Middle frontal gyrus (tissue), 1 donor: ENCODE data around the gene RNF213.
A peak's percentile ranks its signal among the peaks of the same experiment; 100 is the strongest.
"Not testable (repeated sequence)": the region's sequence is repeated elsewhere in the genome, so short reads cannot be mapped to it uniquely, and the experiment has no call there.

Experiments used
- DNase-seq: peaks from one replicate; pipeline ENCODE4 v3.0.0-alpha.2; 2015; ENCODE audit warnings: low spot score; ENCODE audit errors: extremely low spot score

The RNF213 gene

DNA sequence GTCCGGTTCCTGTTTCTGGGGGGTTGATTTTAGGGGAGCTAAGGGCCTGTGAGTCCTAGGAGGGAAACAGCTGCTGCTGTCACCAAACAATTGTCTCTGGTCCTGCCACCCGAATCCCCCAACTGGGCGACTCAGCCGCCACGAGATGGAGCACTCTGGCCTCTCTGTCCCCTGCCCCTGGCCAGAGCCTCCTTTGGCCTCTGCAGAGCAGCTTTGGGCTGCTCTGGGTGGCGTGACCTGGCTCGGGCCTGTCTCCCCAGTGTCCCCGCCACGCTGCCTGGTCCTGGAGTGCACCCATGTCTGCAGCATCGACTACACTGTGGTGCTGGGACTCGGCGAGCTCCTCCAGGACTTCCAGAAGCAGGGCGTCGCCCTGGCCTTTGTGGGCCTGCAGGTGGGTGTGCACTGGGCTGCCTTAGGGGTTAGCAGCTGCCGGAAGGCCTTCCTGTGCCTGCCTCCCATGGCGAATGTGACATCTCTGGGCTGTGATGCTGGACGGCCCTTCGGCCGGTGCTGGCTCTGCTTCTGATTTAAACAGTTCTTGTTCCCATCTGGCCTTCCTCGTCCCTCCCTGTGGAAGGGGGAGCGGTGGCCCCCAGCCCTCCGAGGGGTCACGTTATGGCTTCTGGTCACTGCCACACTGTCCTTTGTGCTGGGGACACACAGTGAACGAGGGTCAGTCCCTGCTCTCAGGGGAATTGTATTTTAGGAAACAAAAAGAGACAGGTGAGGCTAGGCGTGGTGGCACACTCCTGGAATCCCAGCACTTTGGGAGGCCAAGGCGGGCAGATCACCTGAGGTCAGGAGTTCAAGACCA lies 11.6 kb upstream of the RNF213 start:
- DNase-seq = no peak

- DNase-seq = no peak
Measured at GRCh38 chr17:80251966-80252365, 8.7 kb upstream of the RNF213 start.

DNA sequence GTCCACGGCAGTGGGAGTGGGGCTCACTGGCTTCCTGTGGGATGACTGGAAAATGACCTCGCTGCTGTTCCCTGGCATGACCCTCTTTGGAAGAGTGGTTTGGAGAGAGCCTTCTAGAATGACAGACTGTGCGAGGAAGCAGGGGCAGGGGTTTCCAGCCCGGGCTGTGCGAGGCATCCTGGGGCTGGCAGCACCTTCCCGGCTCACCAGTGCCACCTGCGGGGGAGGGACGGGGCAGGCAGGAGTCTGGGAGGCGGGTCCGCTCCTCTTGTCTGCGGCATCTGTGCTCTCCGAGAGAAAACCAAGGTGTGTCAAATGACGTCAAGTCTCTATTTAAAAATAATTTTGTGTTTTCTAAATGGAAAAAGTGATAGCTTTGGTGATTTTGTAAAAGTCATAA lies 7.8 kb upstream of the RNF213 start:
- DNase-seq = no peak

GRCh38 chr17:80253631-80254395 lies 6.8 kb upstream of the RNF213 start:
- no peak for DNase-seq

DNA sequence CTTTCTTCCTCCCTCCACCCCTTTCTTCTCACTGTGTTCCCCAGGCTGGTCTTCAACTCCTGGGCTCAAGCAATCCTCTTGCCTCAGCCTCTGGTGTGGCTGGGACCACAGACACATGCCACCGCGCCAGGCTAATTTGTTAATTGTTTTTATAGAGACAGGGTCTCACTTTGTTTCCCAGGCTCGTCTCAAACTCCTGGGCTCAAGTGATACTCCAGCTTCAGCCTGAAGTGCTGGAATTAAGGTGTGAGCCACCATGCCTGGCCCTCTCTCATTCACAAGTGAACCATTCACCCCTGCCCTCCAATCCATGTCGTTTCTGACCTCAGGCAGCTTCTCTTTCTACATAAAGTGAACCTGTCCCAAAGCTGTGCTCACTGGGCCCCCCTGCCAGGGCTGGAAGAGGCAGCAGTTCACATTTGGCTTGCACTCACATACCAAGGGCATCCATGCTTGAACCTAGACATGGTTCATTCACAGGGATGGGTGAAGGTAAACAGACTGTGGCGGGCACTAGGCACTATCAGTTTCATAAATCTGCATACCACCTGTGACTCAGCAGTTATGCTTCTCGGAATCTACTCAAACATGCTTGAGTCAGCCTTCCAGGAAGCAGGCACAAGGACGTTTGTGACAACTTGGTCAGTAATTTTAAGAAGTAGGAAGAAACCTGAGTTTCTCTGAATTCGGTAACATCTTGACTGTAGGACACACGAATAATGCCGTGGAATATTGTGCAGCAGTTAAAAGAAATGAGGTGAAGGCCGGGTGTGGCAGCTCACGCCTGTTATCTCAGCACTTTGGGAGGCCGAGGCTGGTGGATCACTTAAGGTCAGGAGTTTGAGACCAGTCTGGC lies 6.0 kb upstream of the RNF213 start:
- DNase-seq = no peak

DNA sequence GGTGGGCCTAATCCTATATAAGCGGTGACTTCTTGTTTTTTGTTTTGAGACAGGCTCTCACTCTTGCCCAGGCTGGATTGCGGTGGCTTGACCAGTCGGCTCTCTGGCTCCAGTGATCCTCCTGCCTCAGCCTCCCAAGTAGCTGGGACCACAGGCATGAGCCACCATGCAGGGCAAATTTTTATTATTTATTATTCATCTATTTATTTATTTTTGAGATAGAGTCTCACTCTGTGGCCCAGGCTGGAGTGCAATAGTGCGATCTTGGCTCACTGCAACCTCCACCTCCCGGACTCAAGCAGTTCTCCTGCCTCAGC lies 4.7 kb upstream of the RNF213 start:
- DNase-seq = no peak

GRCh38 chr17:80257716-80258213 lies 2.9 kb upstream of the RNF213 start:
- no peak for DNase-seq

GRCh38 chr17:80258296-80258695 lies 2.4 kb upstream of the RNF213 start:
- not testable (repeated sequence) for DNase-seq

DNA sequence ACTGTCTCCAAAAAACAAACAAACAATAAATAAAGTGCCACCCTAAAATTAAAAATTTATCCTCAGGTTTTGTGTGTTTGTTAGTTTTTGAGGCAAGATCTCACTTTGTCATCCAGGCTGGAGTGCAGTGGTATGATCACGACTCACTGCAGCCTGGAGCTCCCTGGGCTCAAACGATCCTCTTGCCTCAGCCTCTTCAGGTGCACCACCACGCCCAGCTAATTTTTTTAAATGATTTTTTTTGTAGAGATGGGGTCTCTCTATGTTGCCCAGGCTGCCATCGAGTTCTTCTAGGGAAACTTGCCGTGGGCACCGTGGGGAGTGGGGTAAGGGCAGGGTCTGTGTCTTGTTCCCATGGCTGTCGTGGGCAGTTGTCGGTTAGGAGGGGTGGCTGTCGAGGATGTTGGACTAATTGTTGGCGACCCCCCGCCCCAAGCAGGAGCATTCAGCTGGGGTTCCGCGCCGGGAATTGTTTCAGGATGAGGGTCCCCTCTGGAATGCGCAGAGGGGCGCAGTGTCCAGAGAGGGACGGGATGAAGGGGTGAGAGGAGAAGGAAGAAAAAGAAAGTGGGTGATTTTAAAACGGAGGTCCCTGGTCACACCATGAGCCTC lies 1.1 kb upstream of the RNF213 start:
- no peak for DNase-seq

GRCh38 chr17:80260069-80260535 lies 550 bp upstream of the RNF213 start:
- DNase-seq = peak; percentile 13

DNA sequence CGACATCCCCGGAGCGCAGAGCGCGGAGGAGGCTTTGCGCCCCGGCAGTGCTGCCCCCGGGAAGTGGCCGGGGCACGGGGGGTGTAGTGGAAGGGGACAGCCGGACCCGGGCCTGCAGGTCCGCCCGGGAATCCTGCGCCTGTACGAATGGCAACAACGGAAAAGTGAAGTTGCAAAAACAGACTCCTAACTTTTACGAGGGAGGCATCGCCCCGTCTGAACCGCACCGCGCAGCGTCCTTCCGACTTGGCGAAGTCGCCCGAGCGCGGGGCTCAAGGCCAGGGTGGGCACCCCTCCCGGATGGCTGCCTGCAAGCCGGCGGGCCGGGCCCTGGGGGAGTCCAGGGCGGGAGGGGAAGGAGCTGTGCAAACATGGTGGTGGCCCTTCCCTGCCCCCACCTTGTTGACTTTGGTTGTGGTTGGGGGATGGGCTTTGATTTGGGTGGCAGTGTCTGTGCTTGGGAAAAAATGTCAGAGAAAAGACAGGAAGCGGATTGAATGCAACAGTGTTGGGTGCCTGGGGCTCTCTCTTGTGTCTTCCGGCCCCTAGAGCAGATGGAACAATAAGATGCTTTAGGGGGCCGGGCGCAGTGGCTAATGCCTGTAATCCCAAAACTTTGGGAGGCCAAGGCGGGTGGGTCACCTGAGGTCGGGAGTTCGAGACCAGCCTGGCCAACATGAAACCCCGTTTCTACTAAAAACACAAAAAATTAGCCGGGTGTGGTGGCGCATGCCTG lies 675 bp downstream of the RNF213 start:
- DNase-seq = no peak

GRCh38 chr17:80261895-80262279 lies 1.2 kb downstream of the RNF213 start:
- DNase-seq = no peak

DNA sequence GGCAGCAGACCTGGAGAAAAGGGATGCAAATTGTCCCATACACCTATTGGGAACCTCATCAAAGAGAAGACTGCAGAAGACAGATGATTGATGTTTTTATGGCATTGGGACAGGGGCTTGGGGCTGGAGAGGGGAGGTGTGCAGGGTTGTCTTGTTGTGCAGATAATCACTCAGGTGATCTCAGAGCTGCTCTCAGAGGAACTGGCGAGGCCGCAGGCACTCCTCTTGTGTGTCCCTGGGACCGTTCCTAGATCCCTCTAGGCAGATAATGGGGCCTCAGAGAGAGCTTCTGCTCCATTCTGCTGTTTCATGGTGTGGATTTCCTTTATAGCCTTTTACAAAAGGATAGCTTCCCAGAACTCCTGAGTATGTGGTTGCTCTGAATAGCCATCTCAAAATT lies 1.6 kb downstream of the RNF213 start:
- DNase-seq = no peak

- no peak for DNase-seq
Measured at GRCh38 chr17:80262775-80263244, 2.2 kb downstream of the RNF213 start.

DNA sequence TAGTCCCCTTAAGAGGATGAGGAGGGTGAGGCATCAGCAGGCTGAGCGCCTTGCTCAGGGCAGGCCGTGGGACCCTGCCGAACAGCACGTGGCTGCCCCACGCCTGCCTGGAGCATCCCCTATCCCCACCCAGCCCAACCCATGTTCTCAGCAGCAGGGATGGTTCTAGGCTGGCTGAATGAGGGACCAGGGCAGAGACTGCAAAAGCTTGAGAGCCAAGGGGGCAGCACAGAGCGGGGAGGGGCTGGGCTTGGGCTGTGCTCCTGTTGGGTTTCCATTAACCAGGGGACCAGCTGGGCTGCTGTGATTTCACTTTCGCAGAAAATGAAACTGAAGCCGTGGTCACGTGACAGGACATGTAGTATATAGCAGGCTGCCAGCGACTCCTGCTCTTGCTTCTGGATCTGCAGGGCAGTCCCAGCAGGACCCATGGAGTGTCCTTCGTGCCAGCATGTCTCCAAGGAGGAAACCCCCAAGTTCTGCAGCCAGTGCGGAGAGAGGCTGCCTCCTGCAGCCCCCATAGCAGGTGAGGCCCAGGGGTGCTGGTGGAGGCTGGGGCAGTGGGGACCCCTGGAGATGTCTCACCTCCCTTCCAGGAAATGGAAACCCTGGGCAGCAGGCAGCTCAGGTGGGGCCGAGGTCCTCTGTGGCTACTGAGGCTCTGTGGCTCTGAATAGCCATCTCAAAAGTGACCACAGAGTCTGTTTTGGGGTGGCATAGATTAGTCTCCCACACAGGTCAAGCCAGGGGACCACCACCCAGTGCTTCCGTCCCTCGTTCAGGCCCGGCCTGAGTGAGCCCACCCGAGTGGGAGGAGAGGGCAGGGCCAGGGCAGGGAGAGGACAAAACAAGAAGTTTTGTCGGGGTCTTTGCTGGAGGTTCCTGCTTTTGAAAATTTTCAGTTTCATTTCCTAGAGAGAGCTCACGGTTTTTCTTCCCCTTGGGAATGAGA lies 2.9 kb downstream of the RNF213 start:
- DNase-seq = no peak

GRCh38 chr17:80264205-80265075 lies 3.8 kb downstream of the RNF213 start:
- no peak for DNase-seq

DNA sequence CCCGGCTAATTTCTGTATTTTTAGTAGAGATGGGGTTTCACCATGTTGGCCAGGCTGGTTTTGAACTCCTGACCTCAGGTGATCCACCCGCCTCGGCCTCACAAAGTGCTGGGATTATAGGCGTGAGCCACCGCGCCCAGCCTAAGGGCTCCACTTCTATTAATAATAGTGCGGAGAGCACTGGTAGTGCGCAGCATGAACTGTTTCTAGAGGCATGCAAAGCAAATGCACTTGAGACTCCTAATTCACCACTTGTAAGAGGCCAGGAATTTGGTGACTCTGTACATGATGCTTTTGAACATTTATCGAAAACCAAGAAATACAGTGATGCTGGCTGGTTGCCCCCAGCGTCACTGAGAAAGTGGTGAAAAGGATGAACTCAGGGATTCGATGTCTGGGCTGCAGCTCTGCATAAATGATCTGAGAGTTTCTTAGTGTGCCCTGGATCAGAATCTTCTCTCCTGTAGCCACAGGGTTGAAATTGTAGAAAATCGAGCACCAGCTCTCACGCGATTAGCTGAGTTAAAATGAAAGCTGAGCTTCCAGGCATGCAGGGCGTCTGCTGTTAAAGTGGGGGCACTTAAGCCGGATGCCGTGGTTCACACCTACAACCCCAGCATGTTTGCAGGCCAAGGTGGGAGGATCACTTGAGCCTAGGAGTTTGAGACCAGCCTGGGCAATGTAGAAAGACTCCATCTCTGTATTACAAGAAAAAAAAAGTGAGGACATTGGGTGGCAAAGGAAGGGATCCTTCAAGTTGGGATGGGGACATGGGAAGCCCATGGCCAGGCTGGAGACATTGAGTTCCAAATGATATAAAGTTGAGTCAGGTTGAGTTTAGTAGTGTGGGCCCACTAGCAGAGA lies 4.8 kb downstream of the RNF213 start:
- DNase-seq = no peak
